Parathyroid adenoma (tissue), 2 donors: Measurements from ENCODE around the gene PXMP2.

Experiments
- H2AFZ ChIP-seq: fragments of 300-600 bp; sonication (generic); one replicate; pipeline ENCODE4 v1.7.0; 2017; ENCODE audit warnings: antibody characterized with exemption, mild to moderate bottlenecking
- H3K27ac ChIP-seq: fragments of 300-600 bp; sonication (generic); one replicate; pipeline ENCODE4 v1.7.0; 2017
- H3K27me3 ChIP-seq: fragments of 300-600 bp; sonication (generic); one replicate; pipeline ENCODE4 v1.7.0; 2017; ENCODE audit warnings: low read length; ENCODE audit not compliant: control insufficient read depth, insufficient read depth
- H3K36me3 ChIP-seq: fragments of 300-600 bp; sonication (generic); one replicate; pipeline ENCODE4 v1.7.0; 2017; ENCODE audit warnings: low read length; ENCODE audit not compliant: control insufficient read depth, insufficient read depth
- H3K4me1 ChIP-seq: fragments of 300-600 bp; sonication (generic); one replicate; pipeline ENCODE4 v1.7.0; 2017; ENCODE audit warnings: control low read depth
- H3K4me2 ChIP-seq: fragments of 300-600 bp; sonication (generic); one replicate; pipeline ENCODE4 v1.7.0; 2017; ENCODE audit warnings: low read length
- H3K4me3 ChIP-seq: fragments of 300-600 bp; sonication (generic); one replicate; pipeline ENCODE4 v1.7.0; 2017; ENCODE audit warnings: low read depth, low read length
- H3K79me2 ChIP-seq: fragments of 300-600 bp; sonication (generic); one replicate; pipeline ENCODE4 v1.7.0; 2017; ENCODE audit warnings: control low read depth
- H3K9ac ChIP-seq: fragments of 300-600 bp; sonication (generic); one replicate; pipeline ENCODE4 v1.7.0; 2017; ENCODE audit warnings: mild to moderate bottlenecking
- H3K9me3 ChIP-seq: fragments of 300-600 bp; sonication (generic); one replicate; pipeline ENCODE4 v1.7.0; 2017; ENCODE audit warnings: low read length; ENCODE audit not compliant: control insufficient read depth
- TF ChIP-seq, protein P1 (sequence below): fragments of 300-600 bp; sonication (generic); IDR thresholded peaks from one replicate; pipeline ENCODE4 v1.7.0; 2017; ENCODE audit warnings: antibody characterized with exemption, mild to moderate bottlenecking
- donor health status: primary hyperparathyroidism.

Gene PXMP2

GRCh38 chr12:132653567-132654290, 33.7 kb upstream of the PXMP2 start:
- no peaks in the 10 kb centered on the region for H3K79me2 ChIP-seq
- H3K9ac ChIP-seq: no peak overlapping the region
- TF ChIP-seq, protein P1, sequence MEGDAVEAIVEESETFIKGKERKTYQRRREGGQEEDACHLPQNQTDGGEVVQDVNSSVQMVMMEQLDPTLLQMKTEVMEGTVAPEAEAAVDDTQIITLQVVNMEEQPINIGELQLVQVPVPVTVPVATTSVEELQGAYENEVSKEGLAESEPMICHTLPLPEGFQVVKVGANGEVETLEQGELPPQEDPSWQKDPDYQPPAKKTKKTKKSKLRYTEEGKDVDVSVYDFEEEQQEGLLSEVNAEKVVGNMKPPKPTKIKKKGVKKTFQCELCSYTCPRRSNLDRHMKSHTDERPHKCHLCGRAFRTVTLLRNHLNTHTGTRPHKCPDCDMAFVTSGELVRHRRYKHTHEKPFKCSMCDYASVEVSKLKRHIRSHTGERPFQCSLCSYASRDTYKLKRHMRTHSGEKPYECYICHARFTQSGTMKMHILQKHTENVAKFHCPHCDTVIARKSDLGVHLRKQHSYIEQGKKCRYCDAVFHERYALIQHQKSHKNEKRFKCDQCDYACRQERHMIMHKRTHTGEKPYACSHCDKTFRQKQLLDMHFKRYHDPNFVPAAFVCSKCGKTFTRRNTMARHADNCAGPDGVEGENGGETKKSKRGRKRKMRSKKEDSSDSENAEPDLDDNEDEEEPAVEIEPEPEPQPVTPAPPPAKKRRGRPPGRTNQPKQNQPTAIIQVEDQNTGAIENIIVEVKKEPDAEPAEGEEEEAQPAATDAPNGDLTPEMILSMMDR: no peak
- H3K4me3 ChIP-seq: no peak overlapping the region
- no peak overlapping the region for H3K4me2 ChIP-seq
- H3K36me3 ChIP-seq: no peaks in the 10 kb centered on the region
- no peaks in the 10 kb centered on the region for H3K27me3 ChIP-seq
- no peak overlapping the region for H3K27ac ChIP-seq
- no peaks in the 10 kb centered on the region for H3K4me1 ChIP-seq
- no peaks in the 10 kb centered on the region for H3K9me3 ChIP-seq
- H2AFZ ChIP-seq: no peak overlapping the region

- no peaks in the 10 kb centered on the region for H3K9me3 ChIP-seq
- H3K9ac ChIP-seq: no peak overlapping the region
- no peak overlapping the region for H3K27ac ChIP-seq
- H2AFZ ChIP-seq: no peak overlapping the region
- H3K27me3 ChIP-seq: no peaks in the 10 kb centered on the region
- no peak overlapping the region for H3K4me2 ChIP-seq
- no peak overlapping the region for H3K4me3 ChIP-seq
- no peaks in the 10 kb centered on the region for H3K36me3 ChIP-seq
- H3K79me2 ChIP-seq: no peaks in the 10 kb centered on the region
- peaks cover 5% of the 10 kb centered on the region for H3K4me1 ChIP-seq
- TF ChIP-seq, protein P1: no peak
These were observed 30.2 kb upstream of the PXMP2 start for GRCh38 chr12:132657004-132657727.

GRCh38 chr12:132658149-132658894, 29.1 kb upstream of the PXMP2 start:
- H3K79me2 ChIP-seq: no peaks in the 10 kb centered on the region
- no peak overlapping the region for H3K27ac ChIP-seq
- H3K4me3 ChIP-seq: no peak overlapping the region
- no peaks in the 10 kb centered on the region for H3K27me3 ChIP-seq
- no peaks in the 10 kb centered on the region for H3K36me3 ChIP-seq
- TF ChIP-seq, protein P1: no peak
- H3K9me3 ChIP-seq: no peaks in the 10 kb centered on the region
- no peak overlapping the region for H3K9ac ChIP-seq
- H2AFZ ChIP-seq: no peak overlapping the region
- peaks cover 5% of the 10 kb centered on the region for H3K4me1 ChIP-seq
- H3K4me2 ChIP-seq: no peak overlapping the region

DNA sequence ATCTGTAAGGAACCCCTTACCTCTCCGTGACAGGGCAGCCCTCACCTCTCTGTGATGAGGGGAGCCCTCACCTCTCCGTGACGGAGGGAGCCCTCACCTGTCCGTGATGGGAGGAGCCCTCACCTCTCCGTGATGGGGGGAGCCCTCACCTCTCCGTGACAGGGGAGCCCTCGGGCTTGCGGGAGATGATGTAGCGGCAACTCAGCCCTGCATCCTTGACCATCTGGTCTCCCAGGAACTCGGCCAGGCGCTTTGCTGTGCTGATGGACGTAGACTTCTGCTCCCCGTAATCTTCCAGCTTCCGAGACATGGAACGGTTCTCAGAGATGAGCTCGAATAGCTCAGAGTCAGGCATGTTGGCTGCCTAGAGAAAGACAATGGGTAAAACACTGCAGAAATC, 28.2 kb upstream of the PXMP2 start:
- H3K4me3 ChIP-seq: no peak overlapping the region
- H3K9me3 ChIP-seq: no peaks in the 10 kb centered on the region
- no peak overlapping the region for H3K4me2 ChIP-seq
- TF ChIP-seq, protein P1: no peak
- no peak overlapping the region for H3K27ac ChIP-seq
- no peak overlapping the region for H2AFZ ChIP-seq
- H3K4me1 ChIP-seq: peaks cover 5% of the 10 kb centered on the region
- no peak overlapping the region for H3K9ac ChIP-seq
- H3K79me2 ChIP-seq: no peaks in the 10 kb centered on the region
- no peaks in the 10 kb centered on the region for H3K36me3 ChIP-seq
- no peaks in the 10 kb centered on the region for H3K27me3 ChIP-seq
